ENCODE data around the gene KLF6.

KLF6 gene

GRCh38 chr10:3774018-3774813 lies 10.8 kb downstream of the KLF6 start:
- DNase-seq, result no peak

- DNase-seq, result no peak
Measured at GRCh38 chr10:3773460-3774017, 11.5 kb downstream of the KLF6 start.

DNA sequence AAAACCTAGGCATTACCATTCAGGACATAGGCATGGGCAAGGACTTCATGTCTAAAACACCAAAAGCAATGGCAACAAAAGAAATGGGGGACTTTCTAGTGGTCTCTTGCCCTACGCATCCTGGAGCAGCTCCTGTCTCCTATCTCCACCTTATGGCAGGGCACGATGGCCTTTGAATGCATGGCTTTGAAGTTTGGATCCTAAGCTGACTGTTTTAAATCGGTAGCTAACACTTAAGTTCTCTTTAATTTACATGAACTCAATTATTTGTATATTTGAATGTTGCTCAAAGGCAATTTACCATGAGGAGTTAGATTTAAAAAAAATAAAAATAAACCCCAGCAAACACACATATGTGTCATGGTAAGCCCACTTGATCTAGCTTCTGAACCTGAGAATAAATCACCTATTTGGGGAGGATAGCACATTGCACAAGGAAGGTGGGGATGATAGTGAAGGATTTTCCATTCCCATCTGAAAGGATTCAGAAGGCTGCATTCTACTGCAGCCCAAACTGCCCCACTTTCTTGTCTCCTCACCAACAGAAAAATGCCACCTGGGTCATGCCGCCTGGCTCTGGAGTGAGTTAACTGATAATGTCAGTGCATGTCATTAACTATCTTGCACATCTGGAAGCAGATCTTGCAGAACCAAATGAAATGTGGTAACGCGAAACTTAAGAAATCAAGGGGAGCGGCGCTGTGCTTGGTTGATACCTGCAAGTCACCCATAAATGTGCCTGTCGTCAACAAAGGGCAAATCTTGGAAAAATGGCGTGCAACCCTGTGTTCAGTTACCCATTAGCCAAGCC lies 12.4 kb downstream of the KLF6 start:
- no peak for DNase-seq

- DNase-seq, result no peak
Measured at GRCh38 chr10:3770611-3771110, 14.3 kb downstream of the KLF6 start.

- DNase-seq, result no peak
Measured at GRCh38 chr10:3769556-3769955, 15.5 kb downstream of the KLF6 start.

- no peak for DNase-seq
Measured at GRCh38 chr10:3766046-3766756, 18.8 kb downstream of the KLF6 start.

GRCh38 chr10:3765146-3765545 lies 19.9 kb downstream of the KLF6 start:
- no peak for DNase-seq

DNA sequence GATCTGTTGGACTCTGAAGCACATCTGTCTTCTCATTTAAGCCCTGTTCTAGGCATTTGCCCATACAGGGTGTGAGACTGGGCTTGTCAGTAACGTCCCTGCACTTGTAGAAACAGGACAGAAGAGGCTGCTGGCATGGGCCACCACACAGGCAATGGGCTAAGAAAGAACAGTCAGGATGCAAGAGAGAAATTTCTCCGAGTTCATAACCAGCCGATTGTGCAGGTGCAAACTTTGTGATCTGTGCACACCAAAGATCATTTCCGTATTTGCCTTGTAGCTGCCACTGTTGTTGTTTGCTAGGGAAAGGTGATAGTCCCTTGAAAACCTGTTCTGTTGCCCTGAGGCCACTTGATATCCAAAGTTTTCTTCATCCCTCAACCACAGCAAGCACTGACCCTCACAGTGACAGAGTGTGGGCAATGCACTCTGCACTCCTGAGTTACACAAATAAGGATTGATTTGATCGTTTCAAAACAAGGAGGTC lies 20.3 kb downstream of the KLF6 start:
- no peak for DNase-seq

GRCh38 chr10:3763852-3764625 lies 21.0 kb downstream of the KLF6 start:
- no peak for DNase-seq

GRCh38 chr10:3763035-3763456 lies 22.0 kb downstream of the KLF6 start:
- no peak for DNase-seq

DNA sequence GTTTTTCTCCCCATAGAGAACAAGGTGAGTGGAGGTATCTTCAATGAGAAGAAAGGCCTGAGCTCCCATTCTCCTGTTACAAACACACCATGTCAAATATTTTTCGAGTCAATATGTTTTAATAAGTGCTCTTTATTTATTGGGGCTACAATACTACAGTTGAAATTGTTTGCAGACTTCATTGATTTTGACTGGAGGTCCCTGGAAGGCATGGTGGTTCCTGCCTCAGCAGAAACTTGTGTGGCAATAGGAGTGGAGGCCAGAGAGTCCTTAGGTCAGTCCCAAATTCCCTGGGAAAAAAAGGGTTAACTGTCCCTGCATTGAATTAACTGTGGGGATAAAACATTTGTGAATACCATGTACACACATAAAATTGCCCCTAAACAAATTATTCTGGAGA lies 22.7 kb downstream of the KLF6 start:
- no peak for DNase-seq

DNA sequence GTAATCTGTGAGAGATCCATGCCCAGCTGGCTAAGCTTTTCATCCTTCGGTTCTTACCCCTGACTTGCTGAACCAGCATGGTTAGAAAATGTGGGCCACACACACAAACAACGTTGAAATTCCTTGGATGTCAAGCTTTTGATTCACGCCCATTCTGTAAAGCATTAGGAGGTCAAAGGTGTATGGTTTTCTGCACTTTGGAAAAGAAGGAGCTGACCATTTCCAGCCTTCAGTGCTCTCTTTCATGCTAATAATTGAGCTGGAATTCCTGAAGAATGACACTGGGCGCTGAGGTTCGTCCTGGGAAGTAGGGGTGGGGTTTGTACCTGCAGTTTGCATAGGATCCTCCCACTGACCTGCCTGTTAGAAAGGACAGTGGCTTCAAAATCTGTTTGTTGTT lies 23.1 kb downstream of the KLF6 start:
- DNase-seq, result no peak

DNA sequence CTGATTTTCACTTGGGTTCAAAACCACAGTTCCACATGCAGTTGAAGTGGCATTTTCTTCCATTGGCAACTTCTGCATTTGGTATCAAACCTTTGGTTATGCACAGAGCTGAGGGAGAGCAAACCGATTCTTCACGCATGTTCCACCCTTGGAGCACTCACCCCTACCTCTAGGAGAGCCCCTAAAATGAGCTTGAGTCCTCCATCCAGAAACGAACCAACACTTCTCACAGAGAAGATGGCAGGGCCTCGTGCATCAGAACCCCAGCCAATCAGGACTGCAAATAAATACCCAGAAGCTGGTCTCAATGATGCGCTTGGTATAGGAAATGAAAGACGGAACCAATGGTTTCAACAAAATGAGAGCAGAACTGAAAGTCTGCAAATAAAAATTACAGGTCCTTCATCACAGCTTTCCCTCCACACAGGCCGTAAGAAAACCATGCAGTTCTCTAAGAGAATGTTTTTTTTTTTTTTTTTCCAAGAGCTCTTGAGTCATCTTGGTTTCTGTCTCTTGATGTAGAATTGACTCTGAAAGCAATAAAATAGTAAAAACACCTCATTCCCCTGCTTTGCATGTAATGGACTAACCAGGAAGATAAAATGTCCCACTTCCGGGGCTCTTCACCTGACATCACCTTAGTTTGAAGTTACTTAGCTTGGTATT lies 23.9 kb downstream of the KLF6 start:
- no peak for DNase-seq

DNA sequence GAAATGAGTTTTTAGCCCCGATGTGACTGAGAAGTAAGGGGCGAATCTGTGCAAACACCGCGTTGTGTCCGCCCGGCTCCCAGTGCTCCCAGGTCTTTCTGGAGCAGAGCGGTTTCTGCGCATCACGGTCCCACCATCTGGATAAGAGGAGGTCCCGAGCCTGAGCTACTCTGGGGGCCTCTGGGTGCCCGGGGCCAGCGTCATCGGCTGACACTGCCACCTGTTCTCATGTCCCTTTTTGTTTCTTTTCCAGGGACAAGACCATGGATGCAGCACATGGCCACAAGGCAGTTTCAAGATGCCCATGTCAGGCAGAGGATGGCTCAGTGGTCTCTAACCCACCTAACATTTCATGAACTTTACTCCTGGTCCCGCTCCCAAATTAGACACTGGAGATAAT lies 24.9 kb downstream of the KLF6 start:
- DNase-seq, result no peak

- DNase-seq, result no peak
Measured at GRCh38 chr10:3759397-3759796, 25.6 kb downstream of the KLF6 start.

GRCh38 chr10:3758491-3758970 lies 26.5 kb downstream of the KLF6 start:
- DNase-seq, result no peak

DNA sequence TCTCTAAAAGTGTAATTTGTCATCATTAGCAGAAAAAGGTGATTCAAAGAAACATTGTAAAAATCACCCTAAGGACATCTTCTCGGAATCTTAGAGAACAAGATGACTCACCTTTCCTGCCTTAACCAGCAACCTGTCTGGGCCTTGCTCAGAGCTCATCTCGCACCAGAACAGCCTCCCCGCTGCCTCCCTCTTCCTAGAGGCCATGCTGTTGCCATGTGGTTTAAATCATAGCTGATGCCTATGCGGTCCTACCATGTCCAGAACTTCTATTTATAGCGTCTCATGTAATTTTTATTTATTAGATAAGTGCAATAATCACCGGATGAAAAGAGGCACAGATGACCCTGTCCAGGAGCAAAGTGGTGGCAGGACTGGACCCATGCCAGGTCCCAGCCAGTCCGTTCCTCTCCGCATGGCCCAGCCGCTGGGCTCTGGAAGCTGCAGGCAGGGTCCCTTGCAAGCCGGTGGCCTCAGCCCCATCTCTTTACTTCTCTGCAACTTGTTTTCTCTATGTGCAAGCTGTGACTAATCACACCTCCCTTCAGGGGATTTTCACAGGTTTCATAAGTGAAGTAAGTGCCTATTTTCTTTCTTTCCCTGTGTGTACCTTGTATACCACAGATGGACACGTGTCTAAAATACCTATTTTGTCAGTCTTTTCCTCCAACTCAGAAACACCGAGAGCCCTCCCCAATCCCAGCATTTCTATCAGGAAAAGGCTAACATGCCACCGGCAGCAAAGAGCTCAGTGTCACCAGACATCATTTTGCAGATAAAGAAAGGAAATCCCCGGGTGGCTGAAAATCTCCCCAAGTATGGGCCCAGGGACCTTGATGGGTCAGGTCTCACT lies 27.1 kb downstream of the KLF6 start:
- peak; percentile 47 to 58 (median 51) for DNase-seq

GRCh38 chr10:3757250-3757637 lies 27.8 kb downstream of the KLF6 start:
- no peak for DNase-seq

- DNase-seq, result no peak
Measured at GRCh38 chr10:3756360-3756740, 28.7 kb downstream of the KLF6 start.
